ENCODE measurements around the gene CCR7.

Gene CCR7

GRCh38 chr17:40517286-40517662, 48.0 kb downstream of the CCR7 start:
- Histone ChIP-seq H3K27ac (ENCODE audit: low read depth, low read length) (no peak overlapping the region), H3K4me1 (ENCODE audit: control insufficient read depth, insufficient read depth, low read length) (peaks cover 34% of the 10 kb centered on the region), H3K36me3 (ENCODE audit: control insufficient read depth, insufficient read depth, low read length) (no peaks in the 10 kb centered on the region), H3K27me3 (ENCODE audit: control insufficient read depth, insufficient read depth, low read length) (no peaks in the 10 kb centered on the region), H3K9me3 (ENCODE audit: control insufficient read depth, insufficient read depth, low read depth, low read length) (no peaks in the 10 kb centered on the region), H3K4me3 (ENCODE audit: low read depth, low read length) (no peak overlapping the region), H3K9ac (ENCODE audit: low read length) (no peak overlapping the region)

DNA sequence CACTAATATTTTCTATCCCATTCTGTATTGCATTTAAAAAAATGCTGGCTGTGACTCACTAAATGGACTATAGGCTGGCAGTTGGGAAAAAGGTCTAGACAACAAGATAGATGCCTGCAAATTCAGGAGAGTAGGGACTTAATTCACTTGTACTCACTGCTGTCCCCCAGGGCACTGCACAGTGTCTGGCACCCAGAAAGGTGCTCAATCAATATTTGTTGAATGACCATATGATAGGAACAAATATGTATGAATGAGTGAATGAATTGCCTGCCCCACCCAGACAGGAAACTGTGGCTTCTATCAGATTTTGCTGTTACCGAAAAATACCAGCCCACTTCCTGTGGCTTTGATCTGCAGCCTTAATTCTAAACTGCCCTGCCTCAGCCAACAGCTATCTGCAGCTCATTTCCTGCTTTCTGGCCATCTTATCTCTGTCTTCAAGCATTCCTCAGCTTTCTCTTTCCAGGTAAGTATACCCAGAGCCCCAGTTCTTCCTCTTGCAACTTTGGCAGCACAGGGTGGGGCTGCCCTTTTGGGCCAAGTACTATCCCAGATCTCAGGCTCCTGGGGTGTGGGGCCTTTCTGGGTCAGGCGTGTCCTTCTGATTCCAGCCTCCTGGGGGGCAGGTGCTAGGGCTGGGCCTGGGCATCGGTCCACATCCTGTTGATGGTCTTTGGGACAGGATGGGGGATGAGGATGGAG, 48.5 kb downstream of the CCR7 start:
- peak overlapping the region; percentile 22; the same call in 1 of the 2 replicates for H3K27ac ChIP-seq (ENCODE audit: low read depth, low read length)
- peaks cover 36% of the 10 kb centered on the region for H3K4me1 ChIP-seq (ENCODE audit: control insufficient read depth, insufficient read depth, low read length)
- no peaks in the 10 kb centered on the region for H3K36me3 ChIP-seq (ENCODE audit: control insufficient read depth, insufficient read depth, low read length)
- no peaks in the 10 kb centered on the region for H3K27me3 ChIP-seq (ENCODE audit: control insufficient read depth, insufficient read depth, low read length)
- H3K9ac ChIP-seq (ENCODE audit: low read length) = peak overlapping the region; percentile 0
- no peak overlapping the region for H3K4me3 ChIP-seq (ENCODE audit: low read depth, low read length)
- no peaks in the 10 kb centered on the region for H3K9me3 ChIP-seq (ENCODE audit: control insufficient read depth, insufficient read depth, low read depth, low read length)

- no peaks in the 10 kb centered on the region for H3K9me3 ChIP-seq (ENCODE audit: control insufficient read depth, insufficient read depth, low read depth, low read length)
- H3K4me3 ChIP-seq (ENCODE audit: low read depth, low read length) = no peak overlapping the region
- H3K27me3 ChIP-seq (ENCODE audit: control insufficient read depth, insufficient read depth, low read length) = no peaks in the 10 kb centered on the region
- H3K4me1 ChIP-seq (ENCODE audit: control insufficient read depth, insufficient read depth, low read length) = peaks cover 43% of the 10 kb centered on the region
- no peaks in the 10 kb centered on the region for H3K36me3 ChIP-seq (ENCODE audit: control insufficient read depth, insufficient read depth, low read length)
- no peak overlapping the region for H3K27ac ChIP-seq (ENCODE audit: low read depth, low read length)
- no peak overlapping the region for H3K9ac ChIP-seq (ENCODE audit: low read length)
Measured at GRCh38 chr17:40515491-40516041, 49.7 kb downstream of the CCR7 start.

DNA sequence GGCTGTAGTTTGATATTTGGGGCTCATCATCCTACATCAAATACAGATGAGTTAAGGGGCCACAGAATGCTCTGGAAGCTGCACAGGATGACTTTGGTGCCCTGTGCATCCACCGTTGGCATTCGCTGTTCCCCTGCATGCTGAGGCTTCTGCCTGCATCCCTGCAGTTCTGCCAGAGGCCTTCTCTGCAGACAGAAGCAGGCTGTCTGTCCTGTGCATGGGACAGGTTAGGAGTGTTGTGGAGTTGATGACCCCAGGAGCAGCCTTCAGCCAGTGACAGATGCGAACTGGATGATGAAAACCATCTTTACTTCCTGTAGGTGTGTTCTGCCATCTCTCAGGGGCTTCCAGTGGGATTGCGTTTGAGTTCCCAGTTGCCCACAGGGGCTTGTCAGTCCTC, 50.3 kb downstream of the CCR7 start:
- no peaks in the 10 kb centered on the region for H3K36me3 ChIP-seq (ENCODE audit: control insufficient read depth, insufficient read depth, low read length)
- H3K9ac ChIP-seq (ENCODE audit: low read length) = no peak overlapping the region
- H3K27ac ChIP-seq (ENCODE audit: low read depth, low read length) = no peak overlapping the region
- peaks cover 49% of the 10 kb centered on the region for H3K4me1 ChIP-seq (ENCODE audit: control insufficient read depth, insufficient read depth, low read length)
- no peaks in the 10 kb centered on the region for H3K9me3 ChIP-seq (ENCODE audit: control insufficient read depth, insufficient read depth, low read depth, low read length)
- no peak overlapping the region for H3K4me3 ChIP-seq (ENCODE audit: low read depth, low read length)
- H3K27me3 ChIP-seq (ENCODE audit: control insufficient read depth, insufficient read depth, low read length) = no peaks in the 10 kb centered on the region

DNA sequence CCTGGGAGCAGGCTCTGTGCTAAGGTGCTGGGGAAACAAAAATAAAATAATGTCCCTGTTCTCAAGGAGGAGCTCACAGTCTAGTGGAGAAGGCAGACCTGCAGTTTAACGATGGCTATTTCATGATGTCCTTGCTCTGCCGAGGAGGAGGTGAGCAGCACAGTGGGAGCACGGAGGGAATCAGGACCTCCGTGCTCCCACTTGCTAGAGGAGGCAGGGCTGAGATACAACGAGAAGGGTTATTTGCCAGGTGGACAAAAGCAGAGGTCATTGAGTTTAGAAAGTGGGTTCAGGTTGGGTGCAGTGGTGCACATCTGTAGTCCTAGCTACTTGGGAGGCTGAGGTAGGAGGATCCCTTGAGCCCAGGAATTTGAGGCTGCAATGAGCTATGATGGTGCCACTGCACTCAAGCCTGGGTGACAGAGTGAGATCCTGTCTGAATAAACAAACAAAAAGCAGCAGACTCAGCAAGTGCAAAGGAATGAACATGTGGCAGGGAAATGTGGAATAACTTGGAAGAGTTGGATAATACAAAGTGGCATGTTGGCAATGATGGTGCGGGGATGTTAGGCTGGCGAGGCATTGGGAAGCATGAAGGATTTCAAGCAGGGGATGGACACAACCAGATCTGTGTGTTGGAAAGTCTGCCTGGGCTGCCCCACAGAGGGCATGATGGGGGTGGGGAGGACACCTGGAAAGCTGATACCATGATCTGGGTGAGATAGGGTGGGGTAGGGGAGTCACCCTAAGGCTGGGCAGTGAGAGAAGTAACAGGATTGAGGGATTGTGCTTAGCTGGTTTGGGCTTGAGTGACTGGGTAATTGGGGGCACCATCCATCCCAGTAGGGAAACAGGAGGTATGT, 51.0 kb downstream of the CCR7 start:
- H3K9me3 ChIP-seq (ENCODE audit: control insufficient read depth, insufficient read depth, low read depth, low read length) = no peaks in the 10 kb centered on the region
- H3K4me1 ChIP-seq (ENCODE audit: control insufficient read depth, insufficient read depth, low read length) = peaks cover 50% of the 10 kb centered on the region
- H3K36me3 ChIP-seq (ENCODE audit: control insufficient read depth, insufficient read depth, low read length) = no peaks in the 10 kb centered on the region
- H3K9ac ChIP-seq (ENCODE audit: low read length) = no peak overlapping the region
- no peaks in the 10 kb centered on the region for H3K27me3 ChIP-seq (ENCODE audit: control insufficient read depth, insufficient read depth, low read length)
- no peak overlapping the region for H3K4me3 ChIP-seq (ENCODE audit: low read depth, low read length)
- H3K27ac ChIP-seq (ENCODE audit: low read depth, low read length) = no peak overlapping the region

DNA sequence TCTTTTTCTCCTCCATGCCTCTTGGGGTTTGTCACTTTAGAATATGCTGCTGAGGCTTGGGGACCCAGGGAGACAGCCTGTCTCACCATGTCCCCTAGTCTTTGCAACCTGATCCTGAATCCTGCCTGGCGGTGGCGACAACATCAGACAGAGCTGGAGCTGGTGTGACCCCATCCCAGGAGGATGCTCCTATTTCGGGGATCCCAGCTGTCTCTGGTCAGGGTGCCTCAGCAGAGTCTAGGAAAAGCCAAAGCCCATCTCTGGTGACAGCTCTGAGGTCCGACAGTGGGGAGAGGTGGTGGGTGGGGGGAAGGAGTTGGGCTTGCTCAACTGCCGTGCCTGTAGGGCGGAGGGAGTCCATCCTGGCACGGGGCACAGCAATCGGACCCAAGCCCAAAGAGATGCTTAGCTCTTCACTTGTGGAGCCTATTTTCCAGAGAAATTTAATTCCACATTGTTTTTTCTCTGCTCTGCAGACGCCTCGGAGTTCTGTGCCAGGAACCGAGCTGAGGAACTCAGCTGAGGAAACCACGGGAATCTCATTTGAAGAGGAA, 53.5 kb downstream of the CCR7 start:
- peaks cover 35% of the 10 kb centered on the region for H3K4me1 ChIP-seq (ENCODE audit: control insufficient read depth, insufficient read depth, low read length)
- H3K9ac ChIP-seq (ENCODE audit: low read length) = no peak overlapping the region
- H3K27me3 ChIP-seq (ENCODE audit: control insufficient read depth, insufficient read depth, low read length) = no peaks in the 10 kb centered on the region
- no peaks in the 10 kb centered on the region for H3K9me3 ChIP-seq (ENCODE audit: control insufficient read depth, insufficient read depth, low read depth, low read length)
- H3K36me3 ChIP-seq (ENCODE audit: control insufficient read depth, insufficient read depth, low read length) = no peaks in the 10 kb centered on the region
- no peak overlapping the region for H3K27ac ChIP-seq (ENCODE audit: low read depth, low read length)
- no peak overlapping the region for H3K4me3 ChIP-seq (ENCODE audit: low read depth, low read length)

GRCh38 chr17:40511136-40511535, 54.1 kb downstream of the CCR7 start:
- Histone ChIP-seq H3K9ac (ENCODE audit: low read length) (no peak overlapping the region), H3K4me3 (ENCODE audit: low read depth, low read length) (no peak overlapping the region), H3K27ac (ENCODE audit: low read depth, low read length) (no peak overlapping the region), H3K9me3 (ENCODE audit: control insufficient read depth, insufficient read depth, low read depth, low read length) (no peaks in the 10 kb centered on the region), H3K27me3 (ENCODE audit: control insufficient read depth, insufficient read depth, low read length) (no peaks in the 10 kb centered on the region), H3K4me1 (ENCODE audit: control insufficient read depth, insufficient read depth, low read length) (peaks cover 36% of the 10 kb centered on the region), H3K36me3 (ENCODE audit: control insufficient read depth, insufficient read depth, low read length) (no peaks in the 10 kb centered on the region)

DNA sequence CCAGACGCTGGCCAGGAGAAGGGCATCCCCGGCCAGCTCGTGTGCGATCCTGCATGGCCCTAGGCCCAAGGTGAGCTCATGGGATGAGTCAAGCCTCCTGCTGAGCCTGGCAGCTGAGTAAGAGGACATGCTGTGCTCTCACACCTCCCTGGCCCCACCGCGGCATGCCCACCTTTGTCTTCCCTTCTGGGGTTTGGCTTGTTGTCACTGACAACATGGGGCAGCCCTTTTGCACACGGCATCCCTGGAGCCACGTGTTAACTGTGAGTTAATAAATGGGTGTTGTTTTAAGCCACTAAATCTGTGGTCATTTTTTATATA, 55.0 kb downstream of the CCR7 start:
- Histone ChIP-seq H3K27me3 (ENCODE audit: control insufficient read depth, insufficient read depth, low read length) (no peaks in the 10 kb centered on the region), H3K27ac (ENCODE audit: low read depth, low read length) (no peak overlapping the region), H3K9ac (ENCODE audit: low read length) (peak overlapping the region; percentile 1), H3K36me3 (ENCODE audit: control insufficient read depth, insufficient read depth, low read length) (no peaks in the 10 kb centered on the region), H3K4me3 (ENCODE audit: low read depth, low read length) (no peak overlapping the region), H3K4me1 (ENCODE audit: control insufficient read depth, insufficient read depth, low read length) (peaks cover 33% of the 10 kb centered on the region), H3K9me3 (ENCODE audit: control insufficient read depth, insufficient read depth, low read depth, low read length) (no peaks in the 10 kb centered on the region)

DNA sequence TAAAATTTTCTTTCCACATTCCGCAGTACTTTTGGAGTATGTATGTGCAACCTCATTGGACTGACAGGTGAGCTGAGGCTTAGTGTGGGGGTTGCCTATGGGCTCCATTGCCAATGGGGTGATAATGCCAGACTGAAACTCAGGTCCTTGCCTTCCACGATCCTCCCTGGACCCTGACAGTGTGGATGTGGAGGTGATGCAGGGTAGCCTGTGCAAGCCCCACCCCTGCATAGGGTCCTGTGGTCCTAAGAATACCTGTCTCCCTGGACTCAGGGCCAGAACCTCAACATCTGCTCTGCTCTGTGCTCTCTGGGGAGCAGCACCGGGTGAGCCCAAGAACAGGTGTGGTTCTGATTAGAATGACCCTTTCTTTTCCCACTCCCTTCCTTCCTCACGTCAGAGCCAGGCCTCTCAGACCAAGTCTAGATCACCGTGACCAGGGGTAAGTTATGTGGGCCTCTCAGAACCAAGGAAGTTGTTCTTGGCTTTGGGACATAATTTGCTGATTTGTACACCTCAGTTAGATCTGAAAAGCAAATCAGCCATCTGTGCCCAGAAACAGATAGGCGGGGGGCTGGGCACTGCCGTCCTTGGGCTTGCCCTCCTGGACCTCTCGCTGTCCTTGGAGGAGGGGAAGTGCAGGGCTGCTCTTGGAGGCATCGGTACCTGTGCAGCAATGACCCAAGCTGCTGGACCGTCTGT, 55.5 kb downstream of the CCR7 start:
- no peaks in the 10 kb centered on the region for H3K36me3 ChIP-seq (ENCODE audit: control insufficient read depth, insufficient read depth, low read length)
- no peak overlapping the region for H3K4me3 ChIP-seq (ENCODE audit: low read depth, low read length)
- peaks cover 31% of the 10 kb centered on the region for H3K4me1 ChIP-seq (ENCODE audit: control insufficient read depth, insufficient read depth, low read length)
- no peak overlapping the region for H3K27ac ChIP-seq (ENCODE audit: low read depth, low read length)
- H3K9ac ChIP-seq (ENCODE audit: low read length) = peak overlapping the region; percentile 1
- H3K9me3 ChIP-seq (ENCODE audit: control insufficient read depth, insufficient read depth, low read depth, low read length) = no peaks in the 10 kb centered on the region
- H3K27me3 ChIP-seq (ENCODE audit: control insufficient read depth, insufficient read depth, low read length) = no peaks in the 10 kb centered on the region

GRCh38 chr17:40506786-40507185, 58.5 kb downstream of the CCR7 start:
- no peaks in the 10 kb centered on the region for H3K36me3 ChIP-seq (ENCODE audit: control insufficient read depth, insufficient read depth, low read length)
- H3K27ac ChIP-seq (ENCODE audit: low read depth, low read length) = no peak overlapping the region
- H3K9ac ChIP-seq (ENCODE audit: low read length) = no peak overlapping the region
- peaks cover 31% of the 10 kb centered on the region for H3K4me1 ChIP-seq (ENCODE audit: control insufficient read depth, insufficient read depth, low read length)
- no peak overlapping the region for H3K4me3 ChIP-seq (ENCODE audit: low read depth, low read length)
- H3K9me3 ChIP-seq (ENCODE audit: control insufficient read depth, insufficient read depth, low read depth, low read length) = no peaks in the 10 kb centered on the region
- no peaks in the 10 kb centered on the region for H3K27me3 ChIP-seq (ENCODE audit: control insufficient read depth, insufficient read depth, low read length)

All from HUES6 (cell line).